GM21447 (cell line): ENCODE measurements around the gene DALRD3.

Source experiments
- ATAC-seq: cut with Tn5 transposase; IDR thresholded peaks from one replicate; pipeline ENCODE4 v1.9.1; 2021; ENCODE audit not compliant: unreplicated experiment

DALRD3 gene

GRCh38 chr3:49006408-49007067, 11.8 kb downstream of the DALRD3 start:
- ATAC-seq = peak; percentile 1

GRCh38 chr3:49005998-49006397, 12.4 kb downstream of the DALRD3 start:
- no peak for ATAC-seq

GRCh38 chr3:49005303-49005680, 13.1 kb downstream of the DALRD3 start:
- no peak for ATAC-seq

- no peak for ATAC-seq
Observed at GRCh38 chr3:49004352-49005302, 13.8 kb downstream of the DALRD3 start.

GRCh38 chr3:49001155-49001554, 17.2 kb downstream of the DALRD3 start:
- no peak for ATAC-seq

GRCh38 chr3:48999085-48999858, 19.1 kb downstream of the DALRD3 start:
- no peak for ATAC-seq

- ATAC-seq = no peak
Observed at GRCh38 chr3:48997714-48998637, 20.4 kb downstream of the DALRD3 start.

GRCh38 chr3:48997102-48997635, 21.2 kb downstream of the DALRD3 start:
- ATAC-seq = no peak

- ATAC-seq = no peak
Observed at GRCh38 chr3:48996640-48997039, 21.7 kb downstream of the DALRD3 start.

GRCh38 chr3:48993834-48994233, 24.5 kb downstream of the DALRD3 start:
- ATAC-seq = no peak

- ATAC-seq = no peak
Observed at GRCh38 chr3:48991851-48992545, 26.4 kb downstream of the DALRD3 start.

GRCh38 chr3:48990636-48991469, 27.5 kb downstream of the DALRD3 start:
- ATAC-seq = peak; percentile 15

GRCh38 chr3:48989796-48990635, 28.4 kb downstream of the DALRD3 start, which contains the start of gene P4HTM:
Gene P4HTM, plus strand, starts transcription at chr3:48990241. Its CDS starts 16 bp downstream, at chr3:48990257.
- ATAC-seq = peak; percentile 47

- peak; percentile 6 for ATAC-seq
Observed at GRCh38 chr3:48989126-48989795, 29.1 kb downstream of the DALRD3 start.

- ATAC-seq = no peak
Observed at GRCh38 chr3:48985831-48986376, 32.5 kb downstream of the DALRD3 start.

GRCh38 chr3:48984663-48985062, 33.7 kb downstream of the DALRD3 start:
- ATAC-seq = no peak

- no peak for ATAC-seq
Observed at GRCh38 chr3:48983096-48983495, 35.3 kb downstream of the DALRD3 start.
